SK-N-SH treated with all-trans-retinoic acid at 6 μM for 48 hours (cell line): ENCODE results near the gene CST3.

Experiments
- CREB5 ChIP-seq: fragments of 250-450 bp; sonication (Bioruptor Pico); IDR thresholded peaks from 2 replicates; pipeline ENCODE4 v1.5.1; 2020; ENCODE audit warnings: low read depth, mild to moderate bottlenecking, moderate library complexity
- CSDC2 ChIP-seq: fragments of 250-450 bp; sonication (Bioruptor Pico); IDR thresholded peaks from 2 replicates; pipeline ENCODE4 v1.5.0; 2020; ENCODE audit warnings: mild to moderate bottlenecking, moderate library complexity
- CSRNP3 ChIP-seq: fragments of 250-450 bp; sonication (Bioruptor Pico); IDR thresholded peaks from 2 replicates; pipeline ENCODE4 v1.5.1; 2021; ENCODE audit warnings: mild to moderate bottlenecking, moderate library complexity
- GLIS3 ChIP-seq: fragments of 250-450 bp; sonication (Bioruptor Pico); IDR thresholded peaks from 2 replicates; pipeline ENCODE4 v1.5.0; 2020; ENCODE audit warnings: mild to moderate bottlenecking, moderate library complexity
- ISL1 ChIP-seq: fragments of 250-450 bp; sonication (Bioruptor Pico); IDR thresholded peaks from 2 replicates; pipeline ENCODE4 v2.1.2; 2022; ENCODE audit warnings: mild to moderate bottlenecking, moderate library complexity
- PATZ1 ChIP-seq: fragments of 250-450 bp; sonication (Bioruptor Pico); IDR thresholded peaks from 2 replicates; pipeline ENCODE4 v1.8.0; 2020; ENCODE audit warnings: mild to moderate bottlenecking, moderate library complexity, borderline replicate concordance
- PPARA ChIP-seq: fragments of 250-450 bp; sonication (Bioruptor Pico); IDR thresholded peaks from 2 replicates; pipeline ENCODE4 v1.5.0; 2020; ENCODE audit warnings: mild to moderate bottlenecking, borderline replicate concordance
- RARB ChIP-seq: fragments of 250-450 bp; sonication (Bioruptor Pico); IDR thresholded peaks from 2 replicates; pipeline ENCODE4 v1.8.0; 2021; ENCODE audit warnings: mild to moderate bottlenecking, moderate library complexity
- TCF4 ChIP-seq: fragments of 250-450 bp; sonication (Bioruptor Pico); IDR thresholded peaks from 2 replicates; pipeline ENCODE4 v1.8.0; 2021; ENCODE audit warnings: mild to moderate bottlenecking, moderate library complexity, borderline replicate concordance
- TSHZ2 ChIP-seq: fragments of 250-450 bp; sonication (Bioruptor Pico); IDR thresholded peaks from 2 replicates; pipeline ENCODE4 v1.5.0; 2020; ENCODE audit warnings: mild to moderate bottlenecking, moderate library complexity
- ZFP3 ChIP-seq: fragments of 250-450 bp; sonication (Bioruptor Pico); IDR thresholded peaks from 2 replicates; pipeline ENCODE4 v1.5.0; 2020; ENCODE audit warnings: mild to moderate bottlenecking, moderate library complexity
- ZFP30 ChIP-seq: fragments of 450-650 bp; formaldehyde crosslinking; IDR thresholded peaks from 2 replicates; pipeline ENCODE4 v1.5.0; 2022; ENCODE audit warnings: mild to moderate bottlenecking, moderate library complexity
- ZNF70 ChIP-seq: fragments of 450-650 bp; formaldehyde crosslinking; IDR thresholded peaks from 2 replicates; pipeline ENCODE4 v1.5.0; 2020; ENCODE audit warnings: mild to moderate bottlenecking, moderate library complexity
- ZNF8 ChIP-seq: fragments of 450-650 bp; formaldehyde crosslinking; IDR thresholded peaks from 2 replicates; pipeline ENCODE4 v1.5.0; 2020; ENCODE audit warnings: mild to moderate bottlenecking, moderate library complexity

GRCh38 chr20:23595941-23596340 is 41.8 kb downstream of the CST3 start:
- no peak for TF ChIP-seq ZNF70
- TF ChIP-seq RARB (CRISPR knock-in tag) = no peak
- TF ChIP-seq PPARA (CRISPR knock-in tag) = no peak
- TF ChIP-seq ISL1 (CRISPR knock-in tag) = no peak
- no peak for TF ChIP-seq PATZ1 (CRISPR knock-in tag)
- TF ChIP-seq CSDC2 (CRISPR knock-in tag) = no peak
- TF ChIP-seq CREB5 = no peak
- TF ChIP-seq ZFP30 (CRISPR knock-in tag) = no peak
- TF ChIP-seq GLIS3 (CRISPR knock-in tag) = no peak
- no peak for TF ChIP-seq TSHZ2 (CRISPR knock-in tag)
- TF ChIP-seq TCF4 (CRISPR knock-in tag) = no peak
- TF ChIP-seq ZFP3 = no peak
- no peak for TF ChIP-seq CSRNP3
- no peak for TF ChIP-seq ZNF8
